ENCODE data around the gene THNSL1. TPM values are rescaled to one million over a fixed set of nuclear protein-coding genes. Genes with fewer than 3 reads are reported as not detected.

Gene THNSL1
- total and polyA plus RNA-seq, 2 of the 8 experiments (the other 6 are each of a cell fraction or from before 2014, with no cell fraction given): 1.4 to 3.1 TPM

DNA sequence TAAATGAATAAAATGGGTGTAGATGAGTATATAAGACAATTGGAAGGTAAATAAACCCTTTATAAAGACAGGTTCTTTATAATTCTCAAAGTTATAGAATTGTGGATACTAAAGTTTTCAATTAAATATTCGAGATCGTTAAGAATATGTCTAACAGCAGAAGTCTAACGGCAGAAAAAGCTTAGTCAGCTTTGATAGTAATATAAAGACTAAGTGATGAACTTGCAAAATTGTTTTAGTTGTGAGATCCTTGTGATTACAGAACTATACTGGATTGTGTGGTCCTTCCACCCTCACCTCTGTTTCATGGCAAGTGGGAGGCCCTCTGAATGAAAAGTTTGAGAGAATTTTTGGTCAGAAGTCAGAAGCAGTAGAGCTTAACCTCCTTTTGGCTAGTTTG lies 2.3 kb downstream of the THNSL1 start (continued):
- TF ChIP-seq, protein P1, sequence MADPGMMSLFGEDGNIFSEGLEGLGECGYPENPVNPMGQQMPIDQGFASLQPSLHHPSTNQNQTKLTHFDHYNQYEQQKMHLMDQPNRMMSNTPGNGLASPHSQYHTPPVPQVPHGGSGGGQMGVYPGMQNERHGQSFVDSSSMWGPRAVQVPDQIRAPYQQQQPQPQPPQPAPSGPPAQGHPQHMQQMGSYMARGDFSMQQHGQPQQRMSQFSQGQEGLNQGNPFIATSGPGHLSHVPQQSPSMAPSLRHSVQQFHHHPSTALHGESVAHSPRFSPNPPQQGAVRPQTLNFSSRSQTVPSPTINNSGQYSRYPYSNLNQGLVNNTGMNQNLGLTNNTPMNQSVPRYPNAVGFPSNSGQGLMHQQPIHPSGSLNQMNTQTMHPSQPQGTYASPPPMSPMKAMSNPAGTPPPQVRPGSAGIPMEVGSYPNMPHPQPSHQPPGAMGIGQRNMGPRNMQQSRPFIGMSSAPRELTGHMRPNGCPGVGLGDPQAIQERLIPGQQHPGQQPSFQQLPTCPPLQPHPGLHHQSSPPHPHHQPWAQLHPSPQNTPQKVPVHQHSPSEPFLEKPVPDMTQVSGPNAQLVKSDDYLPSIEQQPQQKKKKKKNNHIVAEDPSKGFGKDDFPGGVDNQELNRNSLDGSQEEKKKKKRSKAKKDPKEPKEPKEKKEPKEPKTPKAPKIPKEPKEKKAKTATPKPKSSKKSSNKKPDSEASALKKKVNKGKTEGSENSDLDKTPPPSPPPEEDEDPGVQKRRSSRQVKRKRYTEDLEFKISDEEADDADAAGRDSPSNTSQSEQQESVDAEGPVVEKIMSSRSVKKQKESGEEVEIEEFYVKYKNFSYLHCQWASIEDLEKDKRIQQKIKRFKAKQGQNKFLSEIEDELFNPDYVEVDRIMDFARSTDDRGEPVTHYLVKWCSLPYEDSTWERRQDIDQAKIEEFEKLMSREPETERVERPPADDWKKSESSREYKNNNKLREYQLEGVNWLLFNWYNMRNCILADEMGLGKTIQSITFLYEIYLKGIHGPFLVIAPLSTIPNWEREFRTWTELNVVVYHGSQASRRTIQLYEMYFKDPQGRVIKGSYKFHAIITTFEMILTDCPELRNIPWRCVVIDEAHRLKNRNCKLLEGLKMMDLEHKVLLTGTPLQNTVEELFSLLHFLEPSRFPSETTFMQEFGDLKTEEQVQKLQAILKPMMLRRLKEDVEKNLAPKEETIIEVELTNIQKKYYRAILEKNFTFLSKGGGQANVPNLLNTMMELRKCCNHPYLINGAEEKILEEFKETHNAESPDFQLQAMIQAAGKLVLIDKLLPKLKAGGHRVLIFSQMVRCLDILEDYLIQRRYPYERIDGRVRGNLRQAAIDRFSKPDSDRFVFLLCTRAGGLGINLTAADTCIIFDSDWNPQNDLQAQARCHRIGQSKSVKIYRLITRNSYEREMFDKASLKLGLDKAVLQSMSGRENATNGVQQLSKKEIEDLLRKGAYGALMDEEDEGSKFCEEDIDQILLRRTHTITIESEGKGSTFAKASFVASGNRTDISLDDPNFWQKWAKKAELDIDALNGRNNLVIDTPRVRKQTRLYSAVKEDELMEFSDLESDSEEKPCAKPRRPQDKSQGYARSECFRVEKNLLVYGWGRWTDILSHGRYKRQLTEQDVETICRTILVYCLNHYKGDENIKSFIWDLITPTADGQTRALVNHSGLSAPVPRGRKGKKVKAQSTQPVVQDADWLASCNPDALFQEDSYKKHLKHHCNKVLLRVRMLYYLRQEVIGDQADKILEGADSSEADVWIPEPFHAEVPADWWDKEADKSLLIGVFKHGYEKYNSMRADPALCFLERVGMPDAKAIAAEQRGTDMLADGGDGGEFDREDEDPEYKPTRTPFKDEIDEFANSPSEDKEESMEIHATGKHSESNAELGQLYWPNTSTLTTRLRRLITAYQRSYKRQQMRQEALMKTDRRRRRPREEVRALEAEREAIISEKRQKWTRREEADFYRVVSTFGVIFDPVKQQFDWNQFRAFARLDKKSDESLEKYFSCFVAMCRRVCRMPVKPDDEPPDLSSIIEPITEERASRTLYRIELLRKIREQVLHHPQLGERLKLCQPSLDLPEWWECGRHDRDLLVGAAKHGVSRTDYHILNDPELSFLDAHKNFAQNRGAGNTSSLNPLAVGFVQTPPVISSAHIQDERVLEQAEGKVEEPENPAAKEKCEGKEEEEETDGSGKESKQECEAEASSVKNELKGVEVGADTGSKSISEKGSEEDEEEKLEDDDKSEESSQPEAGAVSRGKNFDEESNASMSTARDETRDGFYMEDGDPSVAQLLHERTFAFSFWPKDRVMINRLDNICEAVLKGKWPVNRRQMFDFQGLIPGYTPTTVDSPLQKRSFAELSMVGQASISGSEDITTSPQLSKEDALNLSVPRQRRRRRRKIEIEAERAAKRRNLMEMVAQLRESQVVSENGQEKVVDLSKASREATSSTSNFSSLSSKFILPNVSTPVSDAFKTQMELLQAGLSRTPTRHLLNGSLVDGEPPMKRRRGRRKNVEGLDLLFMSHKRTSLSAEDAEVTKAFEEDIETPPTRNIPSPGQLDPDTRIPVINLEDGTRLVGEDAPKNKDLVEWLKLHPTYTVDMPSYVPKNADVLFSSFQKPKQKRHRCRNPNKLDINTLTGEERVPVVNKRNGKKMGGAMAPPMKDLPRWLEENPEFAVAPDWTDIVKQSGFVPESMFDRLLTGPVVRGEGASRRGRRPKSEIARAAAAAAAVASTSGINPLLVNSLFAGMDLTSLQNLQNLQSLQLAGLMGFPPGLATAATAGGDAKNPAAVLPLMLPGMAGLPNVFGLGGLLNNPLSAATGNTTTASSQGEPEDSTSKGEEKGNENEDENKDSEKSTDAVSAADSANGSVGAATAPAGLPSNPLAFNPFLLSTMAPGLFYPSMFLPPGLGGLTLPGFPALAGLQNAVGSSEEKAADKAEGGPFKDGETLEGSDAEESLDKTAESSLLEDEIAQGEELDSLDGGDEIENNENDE (IDR thresholded peaks at IDR 0.05; ENCODE audit: insufficient replicate concordance, low read length): no peak
- no peak for TF ChIP-seq POLR2A (IDR thresholded peaks at IDR 0.05; ENCODE audit: control extremely low read depth in 1 of 2, low read depth in 2 of 2, low read length in 2 of 2)
- TF ChIP-seq EGR1 (IDR thresholded peaks at IDR 0.05; ENCODE audit: borderline replicate concordance, low read depth, low read length): no peak
- no peak for TF ChIP-seq GABPA (IDR thresholded peaks at IDR 0.05; ENCODE audit: borderline replicate concordance, insufficient read depth, low read length)
- TF ChIP-seq HDAC6 (IDR thresholded peaks at IDR 0.05; ENCODE audit: low read depth, low read length): no peak
- TF ChIP-seq KDM5A (IDR thresholded peaks at IDR 0.05; ENCODE audit: low read length): no peak
- no peak for TF ChIP-seq POLR2AphosphoS5 (IDR thresholded peaks at IDR 0.05; ENCODE audit: low read depth, low read length)
- TF ChIP-seq TCF12 (IDR thresholded peaks at IDR 0.05; ENCODE audit: low read depth, low read length): no peak
- TF ChIP-seq CBX5 (IDR thresholded peaks at IDR 0.05; ENCODE audit: low read depth, low read length): no peak
- TF ChIP-seq SP4 (IDR thresholded peaks at IDR 0.05; ENCODE audit: low read length): no peak
